Testis (tissue), 2 donors: ENCODE results near the gene SWAP70.

Experiments used
- POLR2A ChIP-seq: fragments of 450-650 bp; IDR thresholded peaks from one replicate; pipeline ENCODE4 v1.6.1; 2017; ENCODE audit warnings: antibody characterized with exemption, mild to moderate bottlenecking, moderate library complexity
- TF ChIP-seq, protein P1 (sequence below), 3 experiments: fragments of 450-650 bp in 2 of 3; fragments of 200-600 bp in 1 of 3; sonication (generic) in 1 of 3; IDR thresholded peaks; one replicate each; pipeline ENCODE4 v1.5.1; 2016 to 2019; ENCODE audit warnings: antibody characterized with exemption in 3 of 3, mild to moderate bottlenecking in 2 of 3, moderate library complexity in 1 of 3

- TF ChIP-seq, protein P1, sequence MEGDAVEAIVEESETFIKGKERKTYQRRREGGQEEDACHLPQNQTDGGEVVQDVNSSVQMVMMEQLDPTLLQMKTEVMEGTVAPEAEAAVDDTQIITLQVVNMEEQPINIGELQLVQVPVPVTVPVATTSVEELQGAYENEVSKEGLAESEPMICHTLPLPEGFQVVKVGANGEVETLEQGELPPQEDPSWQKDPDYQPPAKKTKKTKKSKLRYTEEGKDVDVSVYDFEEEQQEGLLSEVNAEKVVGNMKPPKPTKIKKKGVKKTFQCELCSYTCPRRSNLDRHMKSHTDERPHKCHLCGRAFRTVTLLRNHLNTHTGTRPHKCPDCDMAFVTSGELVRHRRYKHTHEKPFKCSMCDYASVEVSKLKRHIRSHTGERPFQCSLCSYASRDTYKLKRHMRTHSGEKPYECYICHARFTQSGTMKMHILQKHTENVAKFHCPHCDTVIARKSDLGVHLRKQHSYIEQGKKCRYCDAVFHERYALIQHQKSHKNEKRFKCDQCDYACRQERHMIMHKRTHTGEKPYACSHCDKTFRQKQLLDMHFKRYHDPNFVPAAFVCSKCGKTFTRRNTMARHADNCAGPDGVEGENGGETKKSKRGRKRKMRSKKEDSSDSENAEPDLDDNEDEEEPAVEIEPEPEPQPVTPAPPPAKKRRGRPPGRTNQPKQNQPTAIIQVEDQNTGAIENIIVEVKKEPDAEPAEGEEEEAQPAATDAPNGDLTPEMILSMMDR (IDR thresholded peaks at IDR 0.05), result no peak
- TF ChIP-seq POLR2A, result no peak
These were observed 72.5 kb downstream of the SWAP70 start for GRCh38 chr11:9736365-9736764.
